HepG2 (cell line): ENCODE data around the gene TP53TG5. TPM values are rescaled to one million over a fixed set of nuclear protein-coding genes. Genes with fewer than 3 reads are reported as not detected.

Experiments
- BHLHE40 ChIP-seq: IDR thresholded peaks from 2 replicates; pipeline ENCODE4 v1.6.1; 2011; ENCODE audit warnings: low read length, improper control_type of control experiment
- ETV6 ChIP-seq: sonication (generic); formaldehyde crosslinking; conservative IDR thresholded peaks from 2 replicates; pipeline ENCODE4 v1.4.0; 2020; ENCODE audit warnings: missing genetic modification reagents
- GATA4 ChIP-seq: sonication (generic); IDR thresholded peaks from 2 replicates; pipeline ENCODE4 v1.6.1; 2016; ENCODE audit warnings: antibody characterized with exemption, low read depth, borderline replicate concordance
- GLI4 ChIP-seq: sonication (generic); formaldehyde crosslinking; IDR thresholded peaks from 2 replicates; pipeline ENCODE4 v1.5.1; 2020; ENCODE audit warnings: missing genetic modification reagents, mild to moderate bottlenecking, moderate library complexity, borderline replicate concordance
- HHEX ChIP-seq: IDR thresholded peaks from 2 replicates; pipeline ENCODE4 v1.6.1; 2016; ENCODE audit warnings: control low read depth
- HOXA7 ChIP-seq: sonication (generic); formaldehyde crosslinking; IDR thresholded peaks from 2 replicates; pipeline ENCODE4 v1.8.1; 2022; ENCODE audit warnings: mild to moderate bottlenecking, missing genetic modification reagents, moderate library complexity
- KAT8 ChIP-seq: IDR thresholded peaks from 2 replicates; pipeline ENCODE4 v1.6.1; 2016; ENCODE audit warnings: missing genetic modification reagents, missing compliant biosample characterization
- PHF8 ChIP-seq: sonication (generic); formaldehyde crosslinking; IDR thresholded peaks from 2 replicates; pipeline ENCODE4 v1.5.0; 2020; ENCODE audit warnings: missing genetic modification reagents
- RCOR2 ChIP-seq: IDR thresholded peaks from 2 replicates; pipeline ENCODE4 v1.6.1; 2016; ENCODE audit warnings: missing biosample characterization, missing genetic modification reagents
- SYNCRIP ChIP-seq: fragments of 200-400 bp; formaldehyde crosslinking; IDR thresholded peaks from 2 replicates; pipeline ENCODE4 v1.6.1; 2018; ENCODE audit warnings: mild to moderate bottlenecking, low read depth, low read length; ENCODE audit not compliant: insufficient read depth
- polyA plus RNA-seq, 8 experiments: library from polyadenylated mRNA; depleted of rRNA in 3 of 8; stranded (reverse) in 7 of 8; unstranded in 1 of 8; fragments of >200 nt; fragmentation: Illumina TruSeq in 4 of 8; extraction: Trizol in 4 of 8; gene quantifications; 2 replicates each; pipeline versions ENCODE4 v1.2.1 to v1.2.3, GENCODE V29; 2011 to 2016; ENCODE audit warnings: low read depth in 4 of 8, missing spikeins in 1 of 8, mixed read lengths in 1 of 8; ENCODE audit not compliant: insufficient read depth in 1 of 8
- total RNA-seq, 5 experiments: library from RNA; depleted of rRNA; stranded (reverse); fragments of >200 nt; fragmentation: Illumina TruSeq; extraction: Trizol; gene quantifications; 2 replicates each; pipeline ENCODE4 v1.2.3, GENCODE V29; 2016; ENCODE audit warnings: low read depth in 1 of 5
- TF ChIP-seq, protein P1 (sequence below): sonication (generic); formaldehyde crosslinking; IDR thresholded peaks from 2 replicates; pipeline ENCODE4 v1.4.0; 2020; ENCODE audit warnings: mild to moderate bottlenecking, missing genetic modification reagents, borderline replicate concordance
- TF ChIP-seq, protein P2 (sequence below): sonication (generic); formaldehyde crosslinking; IDR thresholded peaks from 2 replicates; pipeline ENCODE4 v1.5.1; 2020; ENCODE audit warnings: mild to moderate bottlenecking, missing genetic modification reagents
- TF ChIP-seq, protein P3 (sequence below): sonication (generic); formaldehyde crosslinking; IDR thresholded peaks from 2 replicates; pipeline ENCODE4 v1.4.0; 2020; ENCODE audit warnings: mild to moderate bottlenecking, missing genetic modification reagents, borderline replicate concordance
- TF ChIP-seq, protein P4 (sequence below): sonication (generic); formaldehyde crosslinking; IDR thresholded peaks from 2 replicates; pipeline ENCODE4 v1.4.0; 2020; ENCODE audit warnings: missing genetic modification reagents
- TF ChIP-seq, protein P5 (sequence below): IDR thresholded peaks from 2 replicates; pipeline ENCODE4 v1.6.1; 2018; ENCODE audit warnings: missing genetic modification reagents, mild to moderate bottlenecking, missing compliant biosample characterization

TP53TG5 gene
- total and polyA plus RNA-seq, 2 of the 13 experiments (the other 11 are each of a cell fraction or from before 2014, with no cell fraction given): 0.11 TPM; not detected in 1

DNA sequence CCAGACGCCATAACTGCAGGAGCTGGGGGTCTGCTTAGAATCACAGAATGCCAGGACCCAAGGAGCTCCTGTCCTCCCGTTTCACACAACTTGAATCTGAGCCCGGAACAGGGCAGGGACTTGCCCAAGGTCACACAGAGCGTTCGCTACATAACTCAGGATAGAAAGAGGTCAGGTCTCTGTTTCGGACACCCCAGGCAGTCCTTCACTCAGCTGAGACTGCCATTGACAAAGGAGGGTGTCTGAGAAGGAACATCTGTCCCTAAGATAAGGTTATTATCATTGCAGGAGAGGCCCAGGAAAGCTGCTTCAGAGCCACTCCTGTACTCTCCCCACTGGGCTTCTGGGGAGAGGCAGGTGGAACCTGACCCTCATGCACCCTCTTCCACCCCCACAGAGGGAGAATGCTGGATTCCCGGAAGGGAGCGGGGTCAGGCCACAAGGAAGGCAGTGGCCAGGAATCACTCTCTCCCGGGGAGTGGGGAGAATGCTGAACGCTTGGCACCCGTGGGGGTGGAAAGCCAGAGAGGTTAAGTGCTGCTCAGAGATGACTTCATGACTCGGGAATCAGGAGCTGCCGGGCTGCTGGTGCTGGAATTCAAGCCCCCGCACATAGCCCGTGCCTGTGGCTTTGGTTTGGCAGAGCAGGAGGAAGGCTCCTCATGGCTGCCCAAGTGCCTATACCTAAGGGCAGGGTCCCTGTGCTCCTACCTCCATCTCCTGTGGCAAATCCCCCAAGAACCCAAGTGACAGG lies 40.6 kb downstream of the TP53TG5 start (continued):
- TF ChIP-seq, protein P1, sequence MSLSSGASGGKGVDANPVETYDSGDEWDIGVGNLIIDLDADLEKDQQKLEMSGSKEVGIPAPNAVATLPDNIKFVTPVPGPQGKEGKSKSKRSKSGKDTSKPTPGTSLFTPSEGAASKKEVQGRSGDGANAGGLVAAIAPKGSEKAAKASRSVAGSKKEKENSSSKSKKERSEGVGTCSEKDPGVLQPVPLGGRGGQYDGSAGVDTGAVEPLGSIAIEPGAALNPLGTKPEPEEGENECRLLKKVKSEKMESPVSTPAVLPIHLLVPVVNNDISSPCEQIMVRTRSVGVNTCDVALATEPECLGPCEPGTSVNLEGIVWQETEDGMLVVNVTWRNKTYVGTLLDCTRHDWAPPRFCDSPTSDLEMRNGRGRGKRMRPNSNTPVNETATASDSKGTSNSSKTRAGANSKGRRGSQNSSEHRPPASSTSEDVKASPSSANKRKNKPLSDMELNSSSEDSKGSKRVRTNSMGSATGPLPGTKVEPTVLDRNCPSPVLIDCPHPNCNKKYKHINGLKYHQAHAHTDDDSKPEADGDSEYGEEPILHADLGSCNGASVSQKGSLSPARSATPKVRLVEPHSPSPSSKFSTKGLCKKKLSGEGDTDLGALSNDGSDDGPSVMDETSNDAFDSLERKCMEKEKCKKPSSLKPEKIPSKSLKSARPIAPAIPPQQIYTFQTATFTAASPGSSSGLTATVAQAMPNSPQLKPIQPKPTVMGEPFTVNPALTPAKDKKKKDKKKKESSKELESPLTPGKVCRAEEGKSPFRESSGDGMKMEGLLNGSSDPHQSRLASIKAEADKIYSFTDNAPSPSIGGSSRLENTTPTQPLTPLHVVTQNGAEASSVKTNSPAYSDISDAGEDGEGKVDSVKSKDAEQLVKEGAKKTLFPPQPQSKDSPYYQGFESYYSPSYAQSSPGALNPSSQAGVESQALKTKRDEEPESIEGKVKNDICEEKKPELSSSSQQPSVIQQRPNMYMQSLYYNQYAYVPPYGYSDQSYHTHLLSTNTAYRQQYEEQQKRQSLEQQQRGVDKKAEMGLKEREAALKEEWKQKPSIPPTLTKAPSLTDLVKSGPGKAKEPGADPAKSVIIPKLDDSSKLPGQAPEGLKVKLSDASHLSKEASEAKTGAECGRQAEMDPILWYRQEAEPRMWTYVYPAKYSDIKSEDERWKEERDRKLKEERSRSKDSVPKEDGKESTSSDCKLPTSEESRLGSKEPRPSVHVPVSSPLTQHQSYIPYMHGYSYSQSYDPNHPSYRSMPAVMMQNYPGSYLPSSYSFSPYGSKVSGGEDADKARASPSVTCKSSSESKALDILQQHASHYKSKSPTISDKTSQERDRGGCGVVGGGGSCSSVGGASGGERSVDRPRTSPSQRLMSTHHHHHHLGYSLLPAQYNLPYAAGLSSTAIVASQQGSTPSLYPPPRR: peak; percentile 46; the same call in 1 of the 2 replicates
- no peak for TF ChIP-seq PHF8 (CRISPR knock-in tag)
- TF ChIP-seq, protein P2, sequence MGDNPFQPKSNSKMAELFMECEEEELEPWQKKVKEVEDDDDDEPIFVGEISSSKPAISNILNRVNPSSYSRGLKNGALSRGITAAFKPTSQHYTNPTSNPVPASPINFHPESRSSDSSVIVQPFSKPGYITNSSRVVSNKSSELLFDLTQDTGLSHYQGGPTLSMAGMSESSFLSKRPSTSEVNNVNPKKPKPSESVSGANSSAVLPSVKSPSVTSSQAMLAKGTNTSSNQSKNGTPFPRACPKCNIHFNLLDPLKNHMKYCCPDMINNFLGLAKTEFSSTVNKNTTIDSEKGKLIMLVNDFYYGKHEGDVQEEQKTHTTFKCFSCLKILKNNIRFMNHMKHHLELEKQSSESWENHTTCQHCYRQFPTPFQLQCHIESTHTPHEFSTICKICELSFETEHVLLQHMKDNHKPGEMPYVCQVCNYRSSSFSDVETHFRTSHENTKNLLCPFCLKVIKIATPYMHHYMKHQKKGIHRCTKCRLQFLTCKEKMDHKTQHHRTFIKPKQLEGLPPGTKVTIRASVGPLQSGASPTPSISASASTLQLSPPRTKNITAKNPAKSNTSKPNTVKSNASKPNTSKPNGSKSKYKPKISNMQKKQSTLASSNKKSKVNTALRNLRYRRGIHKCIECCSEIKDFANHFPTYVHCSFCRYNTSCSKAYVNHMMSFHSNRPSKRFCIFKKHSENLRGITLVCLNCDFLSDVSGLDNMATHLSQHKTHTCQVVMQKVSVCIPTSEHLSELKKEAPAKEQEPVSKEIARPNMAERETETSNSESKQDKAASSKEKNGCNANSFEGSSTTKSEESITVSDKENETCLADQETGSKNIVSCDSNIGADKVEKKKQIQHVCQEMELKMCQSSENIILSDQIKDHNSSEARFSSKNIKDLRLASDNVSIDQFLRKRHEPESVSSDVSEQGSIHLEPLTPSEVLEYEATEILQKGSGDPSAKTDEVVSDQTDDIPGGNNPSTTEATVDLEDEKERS (CRISPR knock-in tag): peak; percentile 94
- no peak for TF ChIP-seq HOXA7 (CRISPR knock-in tag)
- TF ChIP-seq GLI4: no peak
- TF ChIP-seq, protein P3, sequence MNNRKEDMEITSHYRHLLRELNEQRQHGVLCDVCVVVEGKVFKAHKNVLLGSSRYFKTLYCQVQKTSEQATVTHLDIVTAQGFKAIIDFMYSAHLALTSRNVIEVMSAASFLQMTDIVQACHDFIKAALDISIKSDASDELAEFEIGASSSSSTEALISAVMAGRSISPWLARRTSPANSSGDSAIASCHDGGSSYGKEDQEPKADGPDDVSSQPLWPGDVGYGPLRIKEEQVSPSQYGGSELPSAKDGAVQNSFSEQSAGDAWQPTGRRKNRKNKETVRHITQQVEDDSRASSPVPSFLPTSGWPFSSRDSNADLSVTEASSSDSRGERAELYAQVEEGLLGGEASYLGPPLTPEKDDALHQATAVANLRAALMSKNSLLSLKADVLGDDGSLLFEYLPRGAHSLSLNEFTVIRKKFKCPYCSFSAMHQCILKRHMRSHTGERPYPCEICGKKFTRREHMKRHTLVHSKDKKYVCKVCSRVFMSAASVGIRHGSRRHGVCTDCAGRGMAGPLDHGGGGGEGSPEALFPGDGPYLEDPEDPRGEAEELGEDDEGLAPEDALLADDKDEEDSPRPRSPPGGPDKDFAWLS (CRISPR knock-in tag): no peak
- TF ChIP-seq, protein P4, sequence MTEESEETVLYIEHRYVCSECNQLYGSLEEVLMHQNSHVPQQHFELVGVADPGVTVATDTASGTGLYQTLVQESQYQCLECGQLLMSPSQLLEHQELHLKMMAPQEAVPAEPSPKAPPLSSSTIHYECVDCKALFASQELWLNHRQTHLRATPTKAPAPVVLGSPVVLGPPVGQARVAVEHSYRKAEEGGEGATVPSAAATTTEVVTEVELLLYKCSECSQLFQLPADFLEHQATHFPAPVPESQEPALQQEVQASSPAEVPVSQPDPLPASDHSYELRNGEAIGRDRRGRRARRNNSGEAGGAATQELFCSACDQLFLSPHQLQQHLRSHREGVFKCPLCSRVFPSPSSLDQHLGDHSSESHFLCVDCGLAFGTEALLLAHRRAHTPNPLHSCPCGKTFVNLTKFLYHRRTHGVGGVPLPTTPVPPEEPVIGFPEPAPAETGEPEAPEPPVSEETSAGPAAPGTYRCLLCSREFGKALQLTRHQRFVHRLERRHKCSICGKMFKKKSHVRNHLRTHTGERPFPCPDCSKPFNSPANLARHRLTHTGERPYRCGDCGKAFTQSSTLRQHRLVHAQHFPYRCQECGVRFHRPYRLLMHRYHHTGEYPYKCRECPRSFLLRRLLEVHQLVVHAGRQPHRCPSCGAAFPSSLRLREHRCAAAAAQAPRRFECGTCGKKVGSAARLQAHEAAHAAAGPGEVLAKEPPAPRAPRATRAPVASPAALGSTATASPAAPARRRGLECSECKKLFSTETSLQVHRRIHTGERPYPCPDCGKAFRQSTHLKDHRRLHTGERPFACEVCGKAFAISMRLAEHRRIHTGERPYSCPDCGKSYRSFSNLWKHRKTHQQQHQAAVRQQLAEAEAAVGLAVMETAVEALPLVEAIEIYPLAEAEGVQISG (CRISPR knock-in tag): no peak; the same call in 1 of the 2 replicates
- no peak for TF ChIP-seq KAT8 (CRISPR knock-in tag)
- no peak for TF ChIP-seq SYNCRIP
- peak; percentile 62; the same call in 1 of the 2 replicates for TF ChIP-seq BHLHE40
- no peak for TF ChIP-seq HHEX
- TF ChIP-seq ETV6: no peak
- peak; percentile 53; the same call in 1 of the 2 replicates for TF ChIP-seq RCOR2 (CRISPR knock-in tag)
- no peak for TF ChIP-seq GATA4
- TF ChIP-seq, protein P5, sequence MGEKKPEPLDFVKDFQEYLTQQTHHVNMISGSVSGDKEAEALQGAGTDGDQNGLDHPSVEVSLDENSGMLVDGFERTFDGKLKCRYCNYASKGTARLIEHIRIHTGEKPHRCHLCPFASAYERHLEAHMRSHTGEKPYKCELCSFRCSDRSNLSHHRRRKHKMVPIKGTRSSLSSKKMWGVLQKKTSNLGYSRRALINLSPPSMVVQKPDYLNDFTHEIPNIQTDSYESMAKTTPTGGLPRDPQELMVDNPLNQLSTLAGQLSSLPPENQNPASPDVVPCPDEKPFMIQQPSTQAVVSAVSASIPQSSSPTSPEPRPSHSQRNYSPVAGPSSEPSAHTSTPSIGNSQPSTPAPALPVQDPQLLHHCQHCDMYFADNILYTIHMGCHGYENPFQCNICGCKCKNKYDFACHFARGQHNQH: 0 out of 2 replicates have a peak, but pooled peaks have one; percentile 14
